Measurements from ENCODE around the gene TBC1D12. TPM values are rescaled to one million over a fixed set of nuclear protein-coding genes. Genes with fewer than 3 reads are reported as not detected.

TBC1D12 gene
- total and polyA plus RNA-seq, 8 donors: 4.1 to 163 (median 12.9) TPM

GRCh38 chr10:94358480-94358879, 43.9 kb upstream of the TBC1D12 start:
- 61 to 72% (median 64%) methylated on average over 2 of the region's 2 CpGs for WGBS, 5 donors
- Histone ChIP-seq H3K4me1 (peaks cover 0 to 35% (median 18%) of the 10 kb centered on the region in 4 donors), H3K9me3 (no peaks in the 10 kb centered on the region), H3K4me3 (no peak overlapping the region), H3K36me3 (peaks cover 6 to 61% (median 56%) of the 10 kb centered on the region in 4 donors), H3K27me3 (no peaks in the 10 kb centered on the region), H3K27ac (no peak overlapping the region)
- intact Hi-C loops (cut with DNase I; ENCODE audit: low total_unique reads): no loop called here
- DNase-seq: peak in 1 of 2 donors; percentile 12
- no peak for TF ChIP-seq POLR2AphosphoS5 (IDR thresholded peaks at IDR 0.05)
- no peak for TF ChIP-seq CTCF (IDR thresholded peaks at IDR 0.05)
- no peak for TF ChIP-seq POLR2A (IDR thresholded peaks at IDR 0.05)

GRCh38 chr10:94361171-94361794, 41.1 kb upstream of the TBC1D12 start:
- WGBS, 5 donors: 64 to 70% (median 69%) methylated on average over 4 of the region's 4 CpGs
- Histone ChIP-seq H3K4me1 (peaks cover 0 to 35% (median 18%) of the 10 kb centered on the region in 4 donors), H3K4me3 (peak overlapping the region in 2 of 4 donors; percentile 64 to 90), H3K27ac (no peak overlapping the region), H3K36me3 (peaks cover 6 to 38% (median 29%) of the 10 kb centered on the region in 4 donors), H3K9me3 (no peaks in the 10 kb centered on the region), H3K27me3 (no peaks in the 10 kb centered on the region)
- peak; percentile 37 to 53 for DNase-seq
- TF ChIP-seq EP300 (IDR thresholded peaks at IDR 0.05) (no peak), POLR2A (IDR thresholded peaks at IDR 0.05) (no peak), CTCF (IDR thresholded peaks at IDR 0.05) (no peak), POLR2AphosphoS5 (IDR thresholded peaks at IDR 0.05) (no peak)
- intact Hi-C loops (cut with DNase I; ENCODE audit: low total_unique reads): loop anchor here (10.0 kb wide), 1 partner anchor 84 kb away; no protein-coding TSS in a partner anchor

GRCh38 chr10:94362360-94363250, 39.7 kb upstream of the TBC1D12 start, which contains the start of gene NOC3L:
NOC3L (minus strand) TSS chr10:94362939; CDS start chr10:94362838, 101 bp downstream.
- TF ChIP-seq CTCF (IDR thresholded peaks at IDR 0.05) (peak in 5 of 7 experiments; percentile 76 to 93 (median 90)), POLR2A (IDR thresholded peaks at IDR 0.05) (no peak), POLR2AphosphoS5 (IDR thresholded peaks at IDR 0.05) (peak; percentile 72 to 96 (median 73)), EP300 (IDR thresholded peaks at IDR 0.05) (no peak)
- Histone ChIP-seq H3K9me3 (no peaks in the 10 kb centered on the region), H3K4me3 (peak within 1 kb of the TSS; percentile 56 to 90 (median 67)), H3K36me3 (peaks cover 0 to 24% (median 16%) of the 10 kb centered on the region in 4 donors), H3K27me3 (no peaks in the 10 kb centered on the region), H3K4me1 (peaks cover 0 to 35% (median 18%) of the 10 kb centered on the region in 4 donors), H3K27ac (peak within 1 kb of the TSS; percentile 67 to 82 (median 75))
- peak; percentile 97 to 98 for DNase-seq
- intact Hi-C loops (cut with DNase I; ENCODE audit: low total_unique reads): loop anchor here (10.0 kb wide), 1 partner anchor 82 kb away; no protein-coding TSS in a partner anchor
- WGBS, 5 donors: 0 to 1% (median 0%) methylated on average over 25 to 55 of the region's 55 CpGs

- H3K4me3 ChIP-seq: peak overlapping the region; percentile 56 to 90 (median 67)
- TF ChIP-seq CTCF (IDR thresholded peaks at IDR 0.05) (peak in 1 of 7 experiments; percentile 37), POLR2A (IDR thresholded peaks at IDR 0.05) (no peak)
- 33 to 42% (median 37%) methylated on average over 8 of the region's 8 CpGs for whole genome bisulfite sequencing, 5 donors
- peak overlapping the region in 3 of 5 donors; percentile 75 to 82 (median 82) for H3K27ac ChIP-seq
- no peaks in the 10 kb centered on the region for H3K9me3 ChIP-seq
- intact Hi-C loops (cut with DNase I; ENCODE audit: low total_unique reads): loop anchor here (10.0 kb wide), 1 partner anchor 82 kb away; no protein-coding TSS in a partner anchor
- H3K27me3 ChIP-seq: no peaks in the 10 kb centered on the region
- H3K4me1 ChIP-seq: peaks cover 0 to 34% (median 18%) of the 10 kb centered on the region in 4 donors
- peaks cover 0 to 18% (median 10%) of the 10 kb centered on the region in 4 donors for H3K36me3 ChIP-seq
- no peak for DNase-seq
These were observed 39.1 kb upstream of the TBC1D12 start for GRCh38 chr10:94363251-94363565.

Data from stomach (tissue), 9 donors.